Small intestine (tissue), 7 donors: Measurements from ENCODE around the gene CISTR. TPM values are rescaled to one million over a fixed set of nuclear protein-coding genes. Genes with fewer than 3 reads are reported as not detected.

Source experiments
- DNase-seq, 2 donors: peaks; one replicate each; pipeline versions ENCODE4 v3.0.0 to v3.0.0-alpha.2; 2013
- FAIRE-seq: peaks from 2 replicates; lab custom pipeline; 2012; peaks lifted over from hg19 to GRCh38; lab: Jason Lieb, UNC
- H3K27ac ChIP-seq, 3 donors: one replicate each; pipeline ENCODE4 v1.5.1; 2013; ENCODE audit warnings: low read length in 2 of 3, mild to moderate bottlenecking in 2 of 3, control low read depth in 1 of 3, inconsistent platforms in 1 of 3, low read depth in 1 of 3, moderate library complexity in 1 of 3
- H3K27me3 ChIP-seq, 3 donors: one replicate each; pipeline ENCODE4 v1.6.1; 2013; ENCODE audit warnings: low read length in 3 of 3, inconsistent platforms in 1 of 3; ENCODE audit not compliant: control insufficient read depth in 3 of 3, insufficient read depth in 3 of 3
- H3K36me3 ChIP-seq, 3 donors: one replicate each; pipeline ENCODE4 v1.6.1; 2013; ENCODE audit warnings: low read length in 3 of 3, inconsistent platforms in 1 of 3, low read depth in 1 of 3, mild to moderate bottlenecking in 1 of 3, moderate library complexity in 1 of 3; ENCODE audit not compliant: control insufficient read depth in 3 of 3, insufficient read depth in 2 of 3
- H3K4me1 ChIP-seq, 3 donors: one replicate each; pipeline ENCODE4 v1.6.1; 2013; ENCODE audit warnings: low read length in 2 of 3, inconsistent platforms in 1 of 3, low read depth in 1 of 3, mild to moderate bottlenecking in 1 of 3, moderate library complexity in 1 of 3; ENCODE audit not compliant: control insufficient read depth in 3 of 3, insufficient read depth in 2 of 3
- H3K4me3 ChIP-seq, 3 donors: one replicate each; pipeline ENCODE4 v1.5.1; 2013; ENCODE audit warnings: low read length in 3 of 3, control low read depth in 1 of 3, inconsistent platforms in 1 of 3, low read depth in 1 of 3, mild to moderate bottlenecking in 1 of 3, moderate library complexity in 1 of 3
- H3K9me3 ChIP-seq, 2 donors: one replicate each; pipeline ENCODE4 v1.6.1; 2013; ENCODE audit warnings: low read depth in 1 of 2, low read length in 1 of 2; ENCODE audit not compliant: control insufficient read depth in 2 of 2, insufficient read depth in 1 of 2
- WGBS, 3 donors: extraction: QIAGEN DNeasy Blood & Tissue Kit; methylation state at CpG; one replicate each; pipeline ENCODE4 v1.1.7; 2013; 5-methylcytosine and 5-hydroxymethylcytosine counted together
- polyA plus RNA-seq, 4 donors: library from polyadenylated mRNA; stranded (reverse) in 3 of 4; unstranded in 1 of 4; fragments of 200-250 nt in 3 of 4; fragments of 120-200 nt in 1 of 4; gene quantifications; one replicate each; pipeline versions ENCODE4 v1.2.1 to v1.2.3, GENCODE V29; 2013
- donor health status: healthy with polysubstance abuse.
- donor health status: control.
- donor health status: control.
- donor health status: Bipolar disorder and iron deficiency.
- donor health status: healthy.

CISTR gene
- polyA plus RNA-seq, 4 donors, result not detected

DNA sequence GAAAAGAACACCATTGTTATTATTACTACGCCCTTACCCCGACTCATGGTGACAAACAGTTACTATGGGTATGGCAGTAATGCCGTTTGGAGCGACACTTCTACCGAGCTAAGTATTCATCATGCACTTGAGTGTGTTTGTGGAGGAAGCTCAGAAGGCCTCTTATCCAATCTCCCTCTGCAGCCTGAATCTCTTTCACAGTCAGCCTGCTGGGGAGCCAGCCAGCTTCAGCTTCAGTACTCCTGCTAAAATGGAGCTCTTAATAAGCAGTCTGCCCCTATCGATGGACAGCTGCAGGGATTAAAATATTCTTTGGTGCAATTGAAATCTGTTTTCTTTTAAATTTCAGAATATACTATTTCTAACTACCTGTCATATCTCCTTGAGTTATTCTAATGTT lies 51.2 kb downstream of the CISTR start:
- peaks cover 0 to 78% (median 22%) of the 10 kb centered on the region in 3 donors for H3K27me3 ChIP-seq
- DNase-seq (no peak), FAIRE-seq (no peak)
- H3K4me3 ChIP-seq, result no peak overlapping the region
- H3K4me1 ChIP-seq, result peaks cover 0 to 13% (median 0%) of the 10 kb centered on the region in 3 donors
- no peaks in the 10 kb centered on the region for H3K9me3 ChIP-seq
- 47 to 59% (median 50%) methylated on average over 6 of the region's 6 CpGs for WGBS, 3 donors
- H3K36me3 ChIP-seq, result no peaks in the 10 kb centered on the region
- H3K27ac ChIP-seq, result no peak overlapping the region

DNA sequence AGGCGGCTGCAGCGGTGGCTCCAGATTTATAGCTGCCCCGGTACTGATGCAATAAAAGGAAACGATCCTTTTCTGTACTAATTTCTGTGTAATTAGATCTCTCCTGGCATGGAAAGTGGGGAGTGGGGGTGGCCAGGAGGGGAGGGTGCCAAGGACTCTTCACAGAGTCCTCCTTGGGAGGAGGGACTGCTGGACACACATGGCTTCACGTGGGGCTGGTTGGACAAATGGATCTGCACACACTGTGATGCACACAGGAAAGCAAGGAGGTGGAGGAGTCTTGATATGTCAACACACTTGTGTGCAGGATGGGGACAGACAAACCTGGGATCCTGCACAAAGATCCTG lies 52.1 kb downstream of the CISTR start:
- Histone ChIP-seq H3K27me3 (peaks cover 0 to 83% (median 29%) of the 10 kb centered on the region in 3 donors), H3K36me3 (no peaks in the 10 kb centered on the region), H3K4me1 (peaks cover 0 to 21% (median 4%) of the 10 kb centered on the region in 3 donors), H3K4me3 (no peak overlapping the region), H3K27ac (no peak overlapping the region), H3K9me3 (no peaks in the 10 kb centered on the region)
- FAIRE-seq (no peak), DNase-seq (no peak)
- WGBS, 3 donors, result 20 to 48% (median 33%) methylated on average over 5 of the region's 5 CpGs

DNA sequence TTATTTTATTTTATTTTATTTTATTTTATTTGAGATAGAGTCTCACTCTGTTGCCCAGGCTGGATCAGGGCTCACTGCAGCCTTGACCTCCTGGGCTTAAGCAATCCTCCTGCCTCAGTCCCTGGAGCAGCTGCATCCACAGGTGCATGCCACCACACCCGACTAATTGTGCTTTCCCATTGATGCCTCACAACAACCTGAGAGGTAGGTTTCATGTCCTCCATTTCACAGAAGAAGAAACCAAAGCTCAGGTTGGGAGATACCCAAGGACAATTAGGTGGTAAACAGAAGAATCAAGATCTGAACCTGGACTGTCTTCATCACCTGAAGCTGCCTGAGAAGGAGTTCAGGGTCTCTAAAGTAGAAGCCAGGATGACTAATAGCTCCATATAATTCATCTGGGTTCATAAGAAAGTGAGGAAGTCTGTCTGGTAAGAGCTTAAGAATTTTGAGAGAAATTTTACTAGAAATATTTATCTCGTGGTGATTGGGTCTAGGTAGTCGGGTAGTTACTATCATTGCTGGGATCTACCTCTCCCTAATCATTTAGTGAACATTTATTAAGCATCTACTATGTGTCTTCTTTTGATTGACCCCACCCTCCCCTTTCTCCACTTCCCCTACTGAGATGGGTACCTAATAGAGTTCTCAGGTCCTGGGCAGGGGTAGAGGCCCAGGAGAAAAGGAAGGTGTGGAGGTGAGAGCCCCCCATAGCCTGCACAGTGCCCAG lies 52.7 kb downstream of the CISTR start:
- H3K9me3 ChIP-seq, result no peaks in the 10 kb centered on the region
- no peaks in the 10 kb centered on the region for H3K36me3 ChIP-seq
- H3K4me3 ChIP-seq, result no peak overlapping the region
- DNase-seq (no peak), FAIRE-seq (no peak)
- H3K27ac ChIP-seq, result no peak overlapping the region
- 21 to 60% (median 21%) methylated on average over 3 of the region's 3 CpGs for WGBS, 3 donors
- peaks cover 0 to 23% (median 4%) of the 10 kb centered on the region in 3 donors for H3K4me1 ChIP-seq
- peaks cover 0 to 84% (median 34%) of the 10 kb centered on the region in 3 donors for H3K27me3 ChIP-seq

DNA sequence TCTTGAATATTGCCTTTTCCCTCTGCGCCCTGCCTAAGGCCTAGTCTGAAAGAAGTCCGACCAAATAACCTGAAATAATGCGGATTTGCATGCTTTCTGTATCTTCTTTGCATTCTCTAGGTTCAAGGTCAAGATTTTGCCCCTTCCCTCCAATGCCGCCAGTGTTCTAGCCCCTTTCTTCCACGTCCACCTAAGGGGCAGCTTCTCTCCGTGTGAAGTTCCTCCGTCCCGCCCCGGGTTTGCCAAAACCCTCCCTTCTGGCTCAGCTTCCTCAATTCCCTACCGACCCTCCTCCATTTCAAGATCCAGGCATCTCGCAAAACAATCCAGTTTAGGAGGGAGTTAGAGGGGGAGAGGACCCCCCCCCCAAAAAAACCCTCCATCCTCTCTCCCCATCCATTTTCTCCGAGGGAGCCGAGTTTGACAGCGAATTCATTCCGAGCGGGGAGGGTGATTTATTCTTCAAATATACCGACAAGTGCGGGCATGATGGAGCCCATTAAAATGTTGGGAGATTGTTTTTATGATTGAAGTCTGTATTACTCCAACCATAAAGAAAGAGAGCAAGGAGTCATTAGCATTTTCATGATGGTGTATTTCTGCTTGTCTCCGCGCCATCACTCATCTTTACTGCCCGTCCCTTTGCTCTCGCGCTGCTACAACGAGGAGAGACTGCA lies 55.0 kb downstream of the CISTR start:
- no peak for DNase-seq
- peaks cover 0 to 23% (median 4%) of the 10 kb centered on the region in 3 donors for H3K4me1 ChIP-seq
- peak overlapping the region in 2 of 3 donors; percentile 8 to 31 for H3K4me3 ChIP-seq
- H3K27ac ChIP-seq, result no peak overlapping the region
- 12 to 25% (median 18%) methylated on average over 24 of the region's 24 CpGs for WGBS, 3 donors
- H3K9me3 ChIP-seq, result peaks cover 0 to under 1% of the 10 kb centered on the region in 2 donors
- peaks cover 0 to 89% (median 38%) of the 10 kb centered on the region in 3 donors for H3K27me3 ChIP-seq
- no peak for FAIRE-seq
- H3K36me3 ChIP-seq, result no peaks in the 10 kb centered on the region

Other genes starting within 250 kb of the CISTR start
- 1 to 10 TPM in 1 of 4 donors, under 1 TPM in 1, not detected in 2; 0.12 to 4.2 TPM for gene NPFF, start 244.5 kb downstream of the CISTR start, polyA plus RNA-seq
- gene ATF7, start 125.6 kb downstream of the CISTR start, polyA plus RNA-seq, result 10 to 100 TPM in 3 of 4 donors, 1 to 10 TPM in 1; 8.6 to 32.9 (median 14.5) TPM
- 100 to 1,000 TPM; 433 to 621 (median 568) TPM for gene ATP5MC2, start 75.9 kb downstream of the CISTR start, polyA plus RNA-seq
- 10 to 100 TPM; 45.1 to 81.3 (median 46.6) TPM for gene CALCOCO1, start 24.5 kb downstream of the CISTR start, polyA plus RNA-seq
- not detected for gene HOXC13, start 186.9 kb upstream of the CISTR start, polyA plus RNA-seq
- not detected for gene HOXC12, start 202.9 kb upstream of the CISTR start, polyA plus RNA-seq
- gene HOXC11, start 221.1 kb upstream of the CISTR start, polyA plus RNA-seq, result 1 to 10 TPM in 1 of 4 donors, under 1 TPM in 3; 0.03 to 1.1 (median 0.63) TPM
- under 1 TPM in 1 of 4 donors, not detected in 3; 0.24 TPM for gene HOTAIR, start 223.0 kb upstream of the CISTR start, polyA plus RNA-seq
- 1 to 10 TPM in 1 of 4 donors, not detected in 3; 1.2 TPM for gene HOXC10, start 233.2 kb upstream of the CISTR start, polyA plus RNA-seq
- gene HOXC9, start 248.2 kb upstream of the CISTR start, polyA plus RNA-seq, result 1 to 10 TPM in 1 of 4 donors, not detected in 3; 2.2 TPM